Measurements from ENCODE around the gene NQO1.
"Not testable (repeated sequence)": the region's sequence is repeated elsewhere in the genome, so short reads cannot be mapped to it uniquely, and the experiment has no call there.

The NQO1 gene

GRCh38 chr16:69726313-69727060 lies at the start of gene NQO1:
TSS of gene NQO1 (minus strand) at chr16:69726560. CDS start at chr16:69726439, 121 bp downstream.
- peak; percentile 68 for DNase-seq (ENCODE audit: low read depth)

- DNase-seq (ENCODE audit: low read depth): no peak
Observed at GRCh38 chr16:69775563-69775962, 49.2 kb upstream of the NQO1 start.

DNA sequence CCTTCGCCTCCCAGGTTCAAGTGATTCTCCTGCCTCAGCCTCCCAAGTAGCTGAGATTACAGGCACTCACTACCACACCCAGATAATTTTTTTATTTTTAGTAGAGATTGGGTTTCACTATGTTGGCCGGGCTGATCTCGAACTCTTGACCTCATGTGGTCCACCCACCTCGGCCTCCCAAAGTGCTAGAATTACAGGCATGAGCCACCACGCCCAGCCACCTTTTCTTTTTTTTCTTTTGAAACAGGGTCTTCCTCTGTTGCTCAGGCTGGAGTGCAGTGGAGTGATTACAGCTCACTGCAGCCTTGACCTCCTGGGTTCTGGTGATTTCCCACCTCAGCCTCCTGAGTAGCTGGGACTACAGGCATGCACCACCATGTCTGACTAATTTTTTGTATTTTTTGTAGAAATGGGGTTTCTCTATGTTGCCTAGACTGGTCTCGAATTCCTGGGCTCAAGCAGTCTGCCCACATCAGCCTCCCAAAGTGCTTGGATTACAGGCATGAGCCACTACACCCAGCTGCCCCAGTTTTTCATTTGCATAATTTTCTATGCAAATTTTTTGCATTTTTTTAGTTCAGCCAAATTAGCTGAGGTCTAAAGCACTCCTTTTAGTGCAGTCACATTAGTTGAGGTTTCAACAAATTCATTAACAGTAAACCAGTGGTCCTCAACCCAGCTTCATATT lies 47.0 kb upstream of the NQO1 start:
- DNase-seq (ENCODE audit: low read depth): no peak

- DNase-seq (ENCODE audit: low read depth): no peak
Observed at GRCh38 chr16:69771651-69771967, 45.2 kb upstream of the NQO1 start.

DNA sequence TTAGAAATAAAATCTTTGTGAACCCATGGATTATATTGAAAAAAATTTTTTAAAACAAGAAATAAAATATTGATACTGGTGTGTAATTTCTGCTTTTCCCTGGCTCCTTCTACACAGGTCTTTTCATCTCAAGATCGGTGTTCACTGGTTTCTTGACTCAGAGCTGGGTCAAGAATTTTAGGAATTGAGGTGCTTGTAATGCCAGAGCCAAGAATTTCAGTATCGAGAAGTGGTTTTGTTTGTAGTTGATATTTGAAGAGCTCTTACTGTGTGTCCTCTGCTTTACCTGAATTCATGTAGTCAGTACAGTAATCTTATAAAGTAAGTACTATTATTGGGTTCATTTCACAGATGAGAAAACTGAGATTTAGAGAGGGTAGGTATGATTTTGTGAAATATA lies 43.0 kb upstream of the NQO1 start:
- DNase-seq (ENCODE audit: low read depth): no peak

DNA sequence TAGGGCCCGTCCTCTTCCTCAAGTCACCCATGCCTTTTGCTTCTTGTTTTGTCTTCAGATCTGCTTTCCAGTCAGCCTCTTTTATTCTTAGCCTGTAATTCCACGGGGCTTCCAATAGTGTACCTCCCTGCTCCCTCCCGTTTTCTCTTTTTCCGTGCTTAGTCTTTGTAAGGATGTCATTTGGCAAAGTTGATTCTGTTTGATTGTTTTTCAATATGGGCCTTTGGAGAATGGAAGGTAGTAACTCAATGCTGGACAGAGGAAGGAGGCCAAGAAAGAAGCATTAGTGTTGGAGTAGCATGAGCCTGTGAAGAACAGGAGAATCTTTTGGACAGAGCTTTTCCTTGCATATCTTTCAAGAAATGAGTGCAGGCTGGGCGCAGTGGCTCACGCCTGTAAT lies 42.3 kb upstream of the NQO1 start:
- DNase-seq (ENCODE audit: low read depth): no peak

- DNase-seq (ENCODE audit: low read depth): no peak
Observed at GRCh38 chr16:69767459-69768229, 41.3 kb upstream of the NQO1 start.

DNA sequence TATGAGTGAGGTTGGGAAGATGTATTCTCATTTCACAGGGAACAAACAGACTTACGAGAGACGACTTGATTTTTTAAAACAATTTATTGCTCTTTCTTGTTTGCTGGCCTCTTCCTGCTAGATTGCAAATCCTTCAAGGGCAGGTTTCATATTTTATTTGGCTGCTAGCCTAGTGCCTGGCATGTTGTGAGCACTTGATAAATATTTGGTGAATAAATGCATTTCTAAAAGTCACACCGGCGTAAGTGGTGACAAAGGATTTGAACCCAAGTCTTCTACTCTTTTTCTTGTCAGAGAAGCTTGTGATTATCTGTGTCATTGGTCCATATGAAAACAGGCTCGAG lies 37.2 kb upstream of the NQO1 start:
- no peak for DNase-seq (ENCODE audit: low read depth)

GRCh38 chr16:69762814-69763598 lies 36.6 kb upstream of the NQO1 start:
- no peak for DNase-seq (ENCODE audit: low read depth)

DNA sequence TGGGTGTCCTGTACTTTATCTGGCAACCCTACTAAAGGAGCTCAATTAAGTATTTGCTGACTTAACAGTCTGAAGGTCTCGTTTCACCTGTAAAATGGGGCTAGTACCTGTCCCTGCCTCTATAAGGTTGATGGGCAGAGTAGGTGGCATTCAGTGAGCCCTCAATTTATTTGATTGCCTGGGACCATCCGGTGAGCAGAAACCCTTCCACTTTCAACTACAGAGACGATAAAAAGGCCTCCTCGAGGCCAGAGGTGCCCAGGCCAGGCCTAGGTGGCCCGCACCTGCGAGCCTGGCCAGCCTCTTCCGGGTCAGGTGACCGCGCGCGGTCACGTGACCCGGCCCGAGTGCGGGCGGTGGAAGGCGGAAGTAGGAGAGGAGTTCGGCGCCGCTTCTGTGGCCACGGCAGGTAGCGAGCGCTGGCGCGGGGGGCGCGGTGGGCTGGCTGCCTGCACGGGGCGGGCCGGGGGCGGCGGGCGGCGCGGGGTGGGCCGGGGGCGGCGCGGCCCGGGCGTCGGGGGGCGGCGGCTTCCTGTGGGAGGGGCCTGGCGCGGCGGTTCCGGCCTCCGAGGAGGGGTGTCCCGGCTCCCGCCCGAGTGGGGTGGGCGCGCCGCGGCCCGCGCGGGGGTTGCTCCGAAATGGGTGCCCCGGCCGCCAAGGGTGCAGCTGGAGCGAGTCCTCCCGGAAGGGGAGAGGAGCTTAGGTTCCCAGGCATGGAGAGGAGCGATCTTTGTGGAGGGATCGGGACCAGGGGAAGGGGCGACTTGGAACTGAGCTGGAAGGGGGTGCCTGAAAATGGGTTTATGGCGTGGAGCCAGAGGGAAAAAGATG lies 35.8 kb upstream of the NQO1 start, which contains the start of gene WWP2:
TSS of gene WWP2 (plus strand) at position 350 of the 831 bp plus-strand sequence. CDS start 24,679 bp downstream, outside the sequence.
- DNase-seq (ENCODE audit: low read depth): peak; percentile 72

GRCh38 chr16:69757375-69757774 lies 31.0 kb upstream of the NQO1 start:
- not testable (repeated sequence) for DNase-seq (ENCODE audit: low read depth)

DNA sequence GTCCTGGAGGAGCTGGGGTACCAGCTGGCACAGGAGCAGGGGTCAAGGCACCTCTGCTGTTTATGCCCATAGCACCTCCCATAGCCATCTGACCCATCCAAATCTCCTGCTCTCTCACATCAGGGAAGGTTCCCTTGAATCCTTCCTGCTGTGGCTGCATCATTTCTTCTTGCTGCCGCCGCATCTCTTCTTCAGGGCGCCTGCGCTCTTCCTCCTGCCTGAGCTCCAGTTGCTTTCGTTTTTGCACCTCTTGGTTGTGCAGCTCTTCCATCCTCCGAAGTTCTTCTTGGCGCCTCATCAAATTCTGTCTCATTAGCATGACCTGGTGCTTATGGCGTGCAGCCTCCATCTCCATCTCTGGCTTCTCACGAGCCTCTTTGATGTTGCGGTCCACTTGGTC lies 30.3 kb upstream of the NQO1 start:
- no peak for DNase-seq (ENCODE audit: low read depth)

GRCh38 chr16:69754469-69755310 lies 28.3 kb upstream of the NQO1 start, which contains the start of gene NOB1:
TSS of gene NOB1 (minus strand) at chr16:69754926. CDS start at chr16:69754910, 16 bp downstream.
- DNase-seq (ENCODE audit: low read depth): peak; percentile 96

DNA sequence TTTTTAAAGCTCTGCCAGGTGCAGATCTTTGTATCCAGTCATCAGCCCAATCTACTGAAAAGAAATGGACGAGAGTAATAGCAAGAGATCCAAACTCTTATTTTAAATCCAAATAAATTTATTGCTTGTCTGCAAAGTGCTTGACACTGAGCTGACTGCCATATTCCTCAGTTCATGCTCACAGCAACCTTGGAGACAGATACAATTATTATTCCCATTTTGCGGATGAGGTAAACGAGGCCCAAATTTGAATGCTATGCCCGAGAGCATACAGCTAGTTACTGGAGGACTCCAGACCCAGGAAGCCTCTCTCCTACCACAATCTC lies 27.7 kb upstream of the NQO1 start:
- no peak for DNase-seq (ENCODE audit: low read depth)

DNA sequence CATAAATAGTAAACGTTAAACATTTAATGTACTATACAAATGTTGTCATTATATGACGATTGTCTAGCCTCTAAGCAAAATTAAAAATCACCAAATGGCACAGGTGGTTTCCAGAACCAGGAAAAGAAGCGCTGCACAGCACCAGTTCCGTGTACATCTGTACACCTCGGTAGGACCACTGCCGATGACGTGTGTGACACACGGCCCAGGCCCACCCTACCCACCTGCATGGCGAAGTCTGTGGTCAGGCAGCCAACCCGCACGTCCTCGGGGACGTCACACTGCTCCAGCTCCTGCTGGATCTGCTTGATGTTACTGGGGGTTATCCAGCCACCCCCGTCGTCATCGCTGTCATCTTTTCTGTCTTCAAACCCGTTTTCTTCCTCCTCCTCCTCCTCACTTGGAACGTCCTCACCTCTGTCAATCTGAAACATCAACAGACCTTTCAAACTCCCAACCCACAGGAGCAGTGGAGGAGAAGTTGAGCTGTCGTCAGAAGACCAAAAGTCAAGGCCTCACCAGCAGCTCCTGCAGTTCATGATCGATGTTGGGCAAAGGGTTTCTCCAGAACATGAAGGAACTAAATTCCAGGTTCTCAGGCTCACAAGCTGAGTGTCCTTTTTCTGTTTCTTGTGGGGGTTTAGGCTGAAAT lies 22.5 kb upstream of the NQO1 start:
- DNase-seq (ENCODE audit: low read depth): no peak

- no peak for DNase-seq (ENCODE audit: low read depth)
Observed at GRCh38 chr16:69747115-69747514, 20.8 kb upstream of the NQO1 start.

- DNase-seq (ENCODE audit: low read depth): no peak
Observed at GRCh38 chr16:69745959-69746358, 19.6 kb upstream of the NQO1 start.

DNA sequence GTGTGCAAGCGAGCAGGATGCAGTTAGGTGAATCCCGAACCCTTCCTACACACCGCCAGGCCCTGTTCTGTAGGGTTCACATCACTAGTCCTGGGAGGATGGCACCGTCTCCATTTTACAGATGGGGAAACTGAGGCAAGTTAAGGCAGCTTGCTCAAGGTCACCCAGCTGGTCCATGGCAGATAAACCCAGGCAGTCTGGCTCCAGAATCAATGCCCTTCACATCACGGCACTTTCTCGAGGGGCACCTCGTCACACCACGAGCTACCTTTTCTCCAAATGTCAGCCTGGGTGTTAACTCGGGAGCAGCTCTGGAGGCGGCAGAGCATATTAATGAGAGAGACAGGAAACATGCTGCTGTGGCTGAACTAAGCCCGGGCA lies 18.9 kb upstream of the NQO1 start:
- no peak for DNase-seq (ENCODE audit: low read depth)

GRCh38 chr16:69744363-69745231 lies 18.2 kb upstream of the NQO1 start:
- DNase-seq (ENCODE audit: low read depth): no peak

All from stimulated activated CD8-positive, alpha-beta memory T cell treated with anti-CD3 and anti-CD28 coated beads, Interleukin-12 subunit alpha, Interleukin-12 subunit beta, amount 100 ng/mL, for 4 hours (primary cell).